ENCODE results near the gene ESPN.

The ESPN gene

GRCh38 chr1:6417961-6418667, 6.5 kb upstream of the ESPN start:
- no peak for DNase-seq (ENCODE audit: low read depth)
- no peak overlapping the region for H3K4me3 ChIP-seq (ENCODE audit: low read depth, low read length)
- TF ChIP-seq MAX (IDR thresholded peaks at IDR 0.05; ENCODE audit: low read depth, low read length) (no peak), POLR2A (IDR thresholded peaks at IDR 0.05; ENCODE audit: extremely low read depth, insufficient read length) (no peak), MYC (IDR thresholded peaks at IDR 0.05; ENCODE audit: low read depth, low read length) (no peak)
- TF ChIP-seq, protein P1, sequence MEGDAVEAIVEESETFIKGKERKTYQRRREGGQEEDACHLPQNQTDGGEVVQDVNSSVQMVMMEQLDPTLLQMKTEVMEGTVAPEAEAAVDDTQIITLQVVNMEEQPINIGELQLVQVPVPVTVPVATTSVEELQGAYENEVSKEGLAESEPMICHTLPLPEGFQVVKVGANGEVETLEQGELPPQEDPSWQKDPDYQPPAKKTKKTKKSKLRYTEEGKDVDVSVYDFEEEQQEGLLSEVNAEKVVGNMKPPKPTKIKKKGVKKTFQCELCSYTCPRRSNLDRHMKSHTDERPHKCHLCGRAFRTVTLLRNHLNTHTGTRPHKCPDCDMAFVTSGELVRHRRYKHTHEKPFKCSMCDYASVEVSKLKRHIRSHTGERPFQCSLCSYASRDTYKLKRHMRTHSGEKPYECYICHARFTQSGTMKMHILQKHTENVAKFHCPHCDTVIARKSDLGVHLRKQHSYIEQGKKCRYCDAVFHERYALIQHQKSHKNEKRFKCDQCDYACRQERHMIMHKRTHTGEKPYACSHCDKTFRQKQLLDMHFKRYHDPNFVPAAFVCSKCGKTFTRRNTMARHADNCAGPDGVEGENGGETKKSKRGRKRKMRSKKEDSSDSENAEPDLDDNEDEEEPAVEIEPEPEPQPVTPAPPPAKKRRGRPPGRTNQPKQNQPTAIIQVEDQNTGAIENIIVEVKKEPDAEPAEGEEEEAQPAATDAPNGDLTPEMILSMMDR (IDR thresholded peaks at IDR 0.05; ENCODE audit: low read depth, low read length) = no peak

- no peak overlapping the region for H3K4me3 ChIP-seq (ENCODE audit: low read depth, low read length)
- TF ChIP-seq MAX (IDR thresholded peaks at IDR 0.05; ENCODE audit: low read depth, low read length) (no peak), POLR2A (IDR thresholded peaks at IDR 0.05; ENCODE audit: extremely low read depth, insufficient read length) (no peak), MYC (IDR thresholded peaks at IDR 0.05; ENCODE audit: low read depth, low read length) (no peak)
- TF ChIP-seq, protein P1 (IDR thresholded peaks at IDR 0.05; ENCODE audit: low read depth, low read length) = no peak
- DNase-seq (ENCODE audit: low read depth) = no peak
Measured at GRCh38 chr1:6418668-6419396, 5.7 kb upstream of the ESPN start.

DNA sequence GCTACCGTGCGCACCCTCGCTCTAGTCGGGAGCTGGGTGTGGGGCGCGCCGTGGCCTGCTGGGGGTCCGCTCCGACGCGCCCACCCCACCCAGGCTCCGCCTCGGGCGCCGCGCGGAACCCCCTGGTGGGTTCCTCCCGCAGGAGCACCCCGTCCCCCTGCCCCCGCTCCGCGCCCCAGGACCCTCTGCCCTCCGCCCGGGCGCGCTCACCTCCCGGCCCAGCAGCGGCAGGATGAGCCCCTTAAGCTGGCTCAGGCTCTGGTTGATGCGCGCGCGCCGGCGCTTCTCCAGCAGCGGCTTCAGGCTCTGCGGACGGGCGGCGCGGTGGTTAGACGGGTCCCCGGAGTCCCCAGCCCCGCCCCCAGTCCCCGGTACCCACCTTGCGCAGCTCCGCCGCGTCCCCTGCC, 5.2 kb upstream of the ESPN start:
- H3K4me3 ChIP-seq (ENCODE audit: low read depth, low read length) = no peak overlapping the region
- TF ChIP-seq POLR2A (IDR thresholded peaks at IDR 0.05; ENCODE audit: extremely low read depth, insufficient read length) = no peak
- TF ChIP-seq MAX (IDR thresholded peaks at IDR 0.05; ENCODE audit: low read depth, low read length) = no peak
- TF ChIP-seq MYC (IDR thresholded peaks at IDR 0.05; ENCODE audit: low read depth, low read length) = no peak
- TF ChIP-seq, protein P1 (IDR thresholded peaks at IDR 0.05; ENCODE audit: low read depth, low read length) = no peak
- DNase-seq (ENCODE audit: low read depth) = peak; percentile 60

DNA sequence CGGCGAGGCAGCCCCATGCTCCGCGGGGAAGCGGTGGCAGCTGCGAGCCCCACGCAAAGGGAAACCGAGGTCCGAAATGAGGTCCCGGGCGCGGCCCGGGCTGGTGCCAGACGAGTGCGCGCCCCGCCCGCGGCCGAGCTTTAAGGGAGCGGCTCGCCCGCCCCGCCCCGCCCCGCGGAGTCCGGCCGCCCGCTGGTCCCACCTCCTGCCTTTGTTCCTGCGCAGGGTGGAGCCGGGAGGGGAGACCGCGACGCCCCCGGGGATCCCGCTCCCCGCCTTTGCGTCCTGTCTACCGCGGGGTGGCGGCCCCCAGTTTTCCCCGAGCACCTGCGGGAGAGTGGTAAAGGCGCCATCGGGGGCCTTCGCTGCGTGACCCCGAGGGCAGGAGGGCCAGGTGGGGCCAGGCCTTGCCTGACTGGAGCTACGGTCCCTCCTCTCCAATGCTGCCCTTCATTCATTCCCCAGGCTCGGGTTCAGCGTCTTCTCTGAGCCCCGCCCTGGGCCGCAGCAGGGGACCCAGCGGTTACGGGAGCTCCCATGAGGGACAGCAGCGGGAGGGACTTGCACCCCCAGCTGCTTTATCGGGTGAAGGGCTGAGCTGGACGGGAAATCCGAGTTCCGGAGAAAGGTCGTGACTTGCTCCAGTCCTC, 4.6 kb upstream of the ESPN start, which contains the start of gene HES2:
TSS of gene HES2 (minus strand) at position 116 of the 650 bp plus-strand sequence. CDS start at position 17, 99 bp downstream.
- peak within 1 kb of the TSS; percentile 11 for H3K4me3 ChIP-seq (ENCODE audit: low read depth, low read length)
- peak; percentile 84 for DNase-seq (ENCODE audit: low read depth)
- TF ChIP-seq, protein P1 (IDR thresholded peaks at IDR 0.05; ENCODE audit: low read depth, low read length) = no peak
- peak; percentile 20 for TF ChIP-seq POLR2A (IDR thresholded peaks at IDR 0.05; ENCODE audit: extremely low read depth, insufficient read length)

DNA sequence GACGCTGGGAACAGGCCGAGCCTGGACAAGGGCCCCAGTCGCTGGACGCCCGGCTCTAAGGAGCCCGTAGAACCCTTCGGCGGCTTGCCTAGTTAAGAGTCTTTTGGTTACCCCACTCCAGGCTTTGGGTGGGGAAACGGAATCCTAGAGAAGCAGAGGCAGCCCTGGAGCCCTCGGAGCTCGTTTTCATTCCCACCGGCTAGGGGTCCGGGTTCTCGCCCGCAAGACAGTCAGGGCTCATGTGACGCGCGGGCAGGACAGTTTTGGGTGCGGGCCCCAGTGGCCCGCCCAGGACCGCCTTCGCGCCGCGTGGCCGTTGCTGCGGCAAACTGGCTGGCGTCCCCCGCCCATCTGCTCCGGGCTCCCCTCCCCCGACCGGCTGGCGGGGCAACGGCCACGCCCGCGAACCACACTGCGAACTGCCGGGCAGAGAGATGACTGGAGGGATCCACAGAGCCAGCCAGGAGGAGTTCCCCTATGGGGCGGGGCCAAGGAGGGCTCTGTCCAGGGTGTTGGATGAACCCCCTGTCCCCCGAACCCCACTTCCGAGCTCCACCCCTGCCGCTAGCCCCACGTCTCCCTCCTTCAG, 4.0 kb upstream of the ESPN start:
- H3K4me3 ChIP-seq (ENCODE audit: low read depth, low read length) = peak overlapping the region; percentile 11
- peak; percentile 76 for DNase-seq (ENCODE audit: low read depth)
- no peak for TF ChIP-seq MYC (IDR thresholded peaks at IDR 0.05; ENCODE audit: low read depth, low read length)
- TF ChIP-seq, protein P1 (IDR thresholded peaks at IDR 0.05; ENCODE audit: low read depth, low read length) = no peak
- 0 out of 2 replicates have a peak, but pooled peaks have one; percentile 32 for TF ChIP-seq MAX (IDR thresholded peaks at IDR 0.05; ENCODE audit: low read depth, low read length)
- peak; percentile 35 for TF ChIP-seq POLR2A (IDR thresholded peaks at IDR 0.05; ENCODE audit: extremely low read depth, insufficient read length)
